Measurements from ENCODE around the gene NFU1. TPM values are rescaled to one million over a fixed set of nuclear protein-coding genes. Genes with fewer than 3 reads are reported as not detected.
"Not testable (repeated sequence)": the region's sequence is repeated elsewhere in the genome, so short reads cannot be mapped to it uniquely, and the experiment has no call there.

NFU1 gene
- total RNA-seq, 4 donors from 2014 or later = 32.0 to 48.1 (median 40.9) TPM

GRCh38 chr2:69372767-69373166 is 64.5 kb downstream of the NFU1 start:
- Histone ChIP-seq H3K36me3 (peaks cover 0 to 61% (median 6%) of the 10 kb centered on the region in 3 donors), H3K27me3 (no peaks in the 10 kb centered on the region), H3K4me1 (no peaks in the 10 kb centered on the region), H3K4me3 (no peak overlapping the region), H3K27ac (no peak overlapping the region), H3K9me3 (no peaks in the 10 kb centered on the region)
- no peak for DNase-seq (ENCODE audit: low spot score in 2 of 2)
- TF ChIP-seq CTCF (IDR thresholded peaks at IDR 0.05) (no peak), EP300 (IDR thresholded peaks at IDR 0.05) (no peak), POLR2A (IDR thresholded peaks at IDR 0.05) (no peak)

- H3K36me3 ChIP-seq = peaks cover 0 to 86% (median 6%) of the 10 kb centered on the region in 3 donors
- H3K4me3 ChIP-seq = no peak overlapping the region
- no peak for DNase-seq (ENCODE audit: low spot score in 2 of 2)
- no peaks in the 10 kb centered on the region for H3K4me1 ChIP-seq
- 89 to 94% methylated on average over 1 of the region's 1 CpG for WGBS, 2 donors
- no peaks in the 10 kb centered on the region for H3K9me3 ChIP-seq
- H3K27ac ChIP-seq = no peak overlapping the region
- TF ChIP-seq EP300 (IDR thresholded peaks at IDR 0.05) = no peak
- TF ChIP-seq CTCF (IDR thresholded peaks at IDR 0.05) = no peak
- TF ChIP-seq POLR2A (IDR thresholded peaks at IDR 0.05) = no peak
- H3K27me3 ChIP-seq = no peaks in the 10 kb centered on the region
These were observed 67.4 kb downstream of the NFU1 start for GRCh38 chr2:69369802-69370201.

- Histone ChIP-seq H3K27ac (no peak overlapping the region), H3K9me3 (no peaks in the 10 kb centered on the region), H3K27me3 (no peaks in the 10 kb centered on the region), H3K4me3 (no peak overlapping the region), H3K4me1 (no peaks in the 10 kb centered on the region), H3K36me3 (peaks cover 0 to 96% (median 6%) of the 10 kb centered on the region in 3 donors)
- 96 to 97% methylated on average over 7 of the region's 7 CpGs for WGBS, 2 donors
- TF ChIP-seq CTCF (IDR thresholded peaks at IDR 0.05) = no peak
- TF ChIP-seq EP300 (IDR thresholded peaks at IDR 0.05) = no peak
- DNase-seq (ENCODE audit: low spot score in 2 of 2) = no peak
These were observed 68.6 kb downstream of the NFU1 start for GRCh38 chr2:69368588-69368987.

GRCh38 chr2:69359371-69359770 is 77.9 kb downstream of the NFU1 start:
- Histone ChIP-seq H3K36me3 (peaks cover 0 to 93% (median 15%) of the 10 kb centered on the region in 3 donors), H3K27me3 (no peaks in the 10 kb centered on the region), H3K9me3 (no peaks in the 10 kb centered on the region), H3K4me3 (no peak overlapping the region), H3K4me1 (no peaks in the 10 kb centered on the region), H3K27ac (no peak overlapping the region)
- no peak for DNase-seq (ENCODE audit: low spot score in 2 of 2)
- TF ChIP-seq POLR2A (IDR thresholded peaks at IDR 0.05) = no peak

- H3K4me1 ChIP-seq = no peaks in the 10 kb centered on the region
- WGBS, 2 donors = 33 to 42% methylated on average over 3 of the region's 3 CpGs
- no peak overlapping the region for H3K4me3 ChIP-seq
- H3K9me3 ChIP-seq = no peaks in the 10 kb centered on the region
- peaks cover 2 to 96% (median 15%) of the 10 kb centered on the region in 3 donors for H3K36me3 ChIP-seq
- TF ChIP-seq POLR2A (IDR thresholded peaks at IDR 0.05) = no peak
- TF ChIP-seq CTCF (IDR thresholded peaks at IDR 0.05) = no peak
- no peak for TF ChIP-seq EP300 (IDR thresholded peaks at IDR 0.05)
- DNase-seq (ENCODE audit: low spot score in 2 of 2) = no peak
- no peak overlapping the region for H3K27ac ChIP-seq
- no peaks in the 10 kb centered on the region for H3K27me3 ChIP-seq
These were observed 78.3 kb downstream of the NFU1 start for GRCh38 chr2:69358914-69359313.

GRCh38 chr2:69356471-69356870 is 80.8 kb downstream of the NFU1 start:
- no peak overlapping the region for H3K27ac ChIP-seq
- no peaks in the 10 kb centered on the region for H3K4me1 ChIP-seq
- TF ChIP-seq EP300 (IDR thresholded peaks at IDR 0.05) = no peak
- no peak for TF ChIP-seq CTCF (IDR thresholded peaks at IDR 0.05)
- TF ChIP-seq POLR2A (IDR thresholded peaks at IDR 0.05) = no peak
- WGBS, 2 donors = 88 to 90% methylated on average over 5 of the region's 5 CpGs
- peaks cover 2 to 85% (median 15%) of the 10 kb centered on the region in 3 donors for H3K36me3 ChIP-seq
- no peaks in the 10 kb centered on the region for H3K9me3 ChIP-seq
- H3K4me3 ChIP-seq = no peak overlapping the region
- H3K27me3 ChIP-seq = no peaks in the 10 kb centered on the region
- DNase-seq (ENCODE audit: low spot score in 2 of 2) = no peak

GRCh38 chr2:69354976-69355375 is 82.3 kb downstream of the NFU1 start:
- H3K4me1 ChIP-seq; H3K27ac ChIP-seq; H3K4me3 ChIP-seq; H3K9me3 ChIP-seq; H3K27me3 ChIP-seq; DNase-seq (ENCODE audit: low spot score in 2 of 2): not testable (repeated sequence)
- WGBS, 2 donors = 73 to 75% methylated on average over 3 of the region's 3 CpGs
- H3K36me3 ChIP-seq = peaks cover 2 to 70% (median 15%) of the 10 kb centered on the region in 3 donors
